Smooth muscle cell of the brain vasculature (primary cell): ENCODE measurements around the gene GLG1.
"Not testable (repeated sequence)": the region's sequence is repeated elsewhere in the genome, so short reads cannot be mapped to it uniquely, and the experiment has no call there.

Source experiments
- DNase-seq: peaks from one replicate; pipeline ENCODE4 v3.0.0-alpha.2; 2012; ENCODE audit warnings: low read depth, low spot score

The GLG1 gene

GRCh38 chr16:74537746-74538145 is 69.2 kb downstream of the GLG1 start:
- not testable (repeated sequence) for DNase-seq

- DNase-seq: not testable (repeated sequence)
Observed at GRCh38 chr16:74534650-74535049, 72.3 kb downstream of the GLG1 start.

DNA sequence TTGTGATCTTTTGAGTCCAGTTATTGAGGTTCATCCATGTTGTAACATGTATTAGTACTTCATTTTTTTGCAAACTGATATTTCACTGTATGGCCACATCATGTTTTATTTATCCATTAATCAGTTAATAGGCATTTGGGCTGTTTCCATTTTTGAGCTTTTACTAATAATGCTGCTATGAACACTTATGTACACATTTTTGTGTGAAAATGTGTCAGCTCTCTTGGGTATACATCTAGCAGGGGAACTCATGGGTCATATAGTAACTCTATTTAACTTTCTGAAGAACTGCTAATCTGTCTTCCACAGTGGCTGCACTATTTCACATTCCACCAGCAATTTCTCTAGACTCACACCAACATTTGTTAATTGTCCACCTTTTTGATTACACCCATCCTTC is 82.0 kb downstream of the GLG1 start:
- DNase-seq: no peak

DNA sequence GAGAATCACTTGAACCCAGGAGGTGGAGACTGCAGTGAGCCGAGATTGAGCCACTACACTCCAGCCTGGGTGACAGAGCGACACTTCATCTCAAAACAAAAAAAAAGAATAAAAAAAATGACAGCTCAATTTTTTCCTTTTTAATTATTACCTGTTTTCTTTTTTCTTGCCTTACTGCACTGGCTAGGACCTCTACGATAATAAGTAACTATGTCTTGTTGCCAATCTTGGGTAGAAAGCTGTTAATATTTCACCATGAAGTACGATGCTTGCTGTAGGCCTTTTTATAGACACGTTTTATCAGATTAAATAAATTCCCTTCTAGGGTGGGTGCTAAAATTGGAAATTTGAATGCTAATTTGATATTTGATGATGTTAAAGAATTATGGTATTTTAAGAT is 82.8 kb downstream of the GLG1 start:
- no peak for DNase-seq

DNA sequence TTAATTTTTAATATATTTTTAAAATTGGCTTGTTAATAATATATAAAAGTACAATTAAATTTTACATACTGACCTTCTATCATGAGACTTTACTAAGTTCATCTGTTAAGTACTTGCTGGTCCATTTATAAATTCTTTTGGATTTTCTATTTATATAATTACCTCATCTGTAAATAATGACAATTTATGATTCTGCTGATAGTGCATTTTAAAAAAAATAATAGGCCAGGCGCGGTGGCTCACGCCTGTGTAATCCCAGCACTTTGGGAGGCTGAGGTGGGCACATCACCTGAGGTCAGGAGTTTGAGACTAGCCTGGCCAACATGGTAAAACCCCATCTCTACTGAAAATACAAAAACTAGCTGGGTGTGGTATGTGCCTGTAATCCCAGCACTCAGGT is 83.2 kb downstream of the GLG1 start:
- DNase-seq: not testable (repeated sequence)

GRCh38 chr16:74522160-74522559 is 84.8 kb downstream of the GLG1 start:
- DNase-seq: no peak

DNA sequence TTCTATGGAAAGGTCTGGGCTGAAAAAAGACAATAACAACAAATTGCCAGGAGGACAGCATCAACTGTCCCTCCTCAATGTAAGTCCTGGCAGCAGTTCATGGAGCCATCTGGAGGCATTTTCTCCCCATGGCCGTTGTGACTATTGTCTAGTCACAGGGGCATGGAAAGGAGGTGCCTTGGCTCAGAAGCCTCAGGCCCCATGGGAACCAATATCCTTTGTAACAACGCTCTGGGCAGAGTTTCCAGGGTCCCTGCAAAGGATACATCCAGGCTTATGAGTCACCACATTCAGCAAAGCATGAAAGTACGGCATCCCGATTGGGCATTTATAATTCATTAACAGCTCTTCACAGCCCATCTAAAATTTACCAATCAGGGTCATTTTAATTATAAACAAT is 85.2 kb downstream of the GLG1 start:
- DNase-seq: no peak

DNA sequence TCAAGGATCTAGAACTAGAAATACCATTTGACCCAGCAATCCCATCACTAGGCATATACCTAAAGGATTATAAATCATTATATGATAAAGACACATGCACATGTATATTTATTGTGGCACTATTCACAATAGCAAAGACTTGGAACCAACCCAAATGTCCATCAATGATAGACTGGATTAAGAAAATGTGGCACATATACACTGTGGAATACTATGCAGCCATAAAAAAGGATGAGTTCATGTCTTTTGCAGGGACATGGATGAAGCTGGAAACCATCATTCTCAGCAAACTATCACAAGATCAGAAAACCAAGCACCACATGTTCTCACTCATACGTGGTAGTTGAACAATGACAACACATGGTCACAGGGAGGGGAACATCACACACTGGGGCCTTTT is 88.0 kb downstream of the GLG1 start:
- not testable (repeated sequence) for DNase-seq

- no peak for DNase-seq
Observed at GRCh38 chr16:74511961-74512360, 95.0 kb downstream of the GLG1 start.

GRCh38 chr16:74505011-74505410 is 101.9 kb downstream of the GLG1 start:
- no peak for DNase-seq

DNA sequence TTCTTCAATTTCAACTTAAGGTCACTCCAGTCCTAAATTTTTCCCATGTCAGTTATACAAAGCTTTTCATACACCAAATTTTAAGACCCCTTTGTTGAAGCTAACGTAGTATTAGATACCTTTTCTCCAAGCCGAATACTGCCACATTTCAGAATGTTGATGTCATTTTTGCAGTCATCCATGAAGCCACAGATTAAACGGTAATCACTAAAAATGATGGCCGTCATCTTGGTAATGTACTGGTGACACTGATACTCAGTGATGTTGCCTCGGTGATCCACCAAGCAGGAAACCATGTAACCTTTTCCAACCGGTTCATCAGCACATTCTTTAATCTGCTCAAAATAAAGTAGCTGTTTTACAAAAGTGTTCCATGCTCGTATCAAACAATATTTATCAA is 103.5 kb downstream of the GLG1 start:
- DNase-seq: no peak

- no peak for DNase-seq
Observed at GRCh38 chr16:74501484-74502478, 105.1 kb downstream of the GLG1 start.

DNA sequence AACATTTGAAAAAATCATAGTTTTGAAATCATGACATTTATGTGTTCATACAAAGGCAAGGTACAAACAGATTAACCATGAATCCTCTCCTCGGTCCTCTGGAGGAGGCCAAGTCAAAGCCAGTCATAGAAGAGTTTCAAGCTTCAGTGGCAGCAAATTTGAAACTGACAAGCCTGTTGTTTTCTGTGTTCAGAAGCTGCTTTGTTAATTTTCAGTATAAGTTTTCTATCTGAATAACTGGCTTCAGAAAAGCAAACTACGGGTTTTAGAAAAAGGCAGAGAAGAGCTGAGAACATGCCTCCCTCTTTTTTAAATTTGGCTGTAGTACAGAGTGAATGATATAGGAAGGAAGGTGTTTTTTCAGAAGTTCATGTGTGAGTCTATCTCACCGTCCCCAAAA is 106.0 kb downstream of the GLG1 start:
- no peak for DNase-seq

- DNase-seq: no peak
Observed at GRCh38 chr16:74499114-74499513, 107.8 kb downstream of the GLG1 start.

DNA sequence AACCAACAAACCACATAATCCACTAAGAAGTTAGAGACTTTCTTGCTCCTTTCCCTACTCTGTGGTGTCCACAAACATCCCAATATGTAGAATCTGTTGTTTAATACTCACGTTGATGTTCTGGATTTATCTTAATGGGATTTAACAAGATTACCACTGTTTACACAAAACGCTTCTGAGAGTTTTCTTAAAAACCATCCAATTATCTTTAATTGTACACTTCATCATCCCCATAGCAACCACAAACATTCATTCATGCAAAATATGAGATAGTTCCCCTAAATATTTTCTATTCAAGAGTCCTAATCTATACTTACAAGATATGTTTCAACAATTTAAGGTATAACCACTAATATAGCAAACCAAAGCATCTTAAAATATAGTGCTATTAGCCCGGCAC is 109.2 kb downstream of the GLG1 start:
- no peak for DNase-seq

DNA sequence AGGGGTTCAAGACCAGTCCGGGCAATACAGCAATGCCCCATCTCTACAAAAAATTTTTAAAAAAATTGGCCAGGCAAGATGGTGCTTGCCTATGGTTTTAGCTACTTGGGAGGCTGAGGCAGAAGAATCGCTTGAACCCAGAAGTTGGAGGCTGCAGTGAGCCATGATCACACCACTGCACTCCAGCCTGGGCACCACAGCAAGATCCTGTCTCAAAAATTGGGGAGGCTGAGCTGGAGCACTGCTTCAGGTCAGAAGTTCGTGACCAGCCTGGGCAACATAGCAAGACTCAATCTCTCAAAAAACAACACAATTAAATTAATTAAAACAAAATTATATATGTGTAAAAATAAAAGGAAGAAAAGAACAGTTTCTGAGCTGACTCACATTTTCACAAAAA is 110.9 kb downstream of the GLG1 start:
- DNase-seq: no peak

GRCh38 chr16:74492976-74493375 is 113.9 kb downstream of the GLG1 start:
- no peak for DNase-seq

DNA sequence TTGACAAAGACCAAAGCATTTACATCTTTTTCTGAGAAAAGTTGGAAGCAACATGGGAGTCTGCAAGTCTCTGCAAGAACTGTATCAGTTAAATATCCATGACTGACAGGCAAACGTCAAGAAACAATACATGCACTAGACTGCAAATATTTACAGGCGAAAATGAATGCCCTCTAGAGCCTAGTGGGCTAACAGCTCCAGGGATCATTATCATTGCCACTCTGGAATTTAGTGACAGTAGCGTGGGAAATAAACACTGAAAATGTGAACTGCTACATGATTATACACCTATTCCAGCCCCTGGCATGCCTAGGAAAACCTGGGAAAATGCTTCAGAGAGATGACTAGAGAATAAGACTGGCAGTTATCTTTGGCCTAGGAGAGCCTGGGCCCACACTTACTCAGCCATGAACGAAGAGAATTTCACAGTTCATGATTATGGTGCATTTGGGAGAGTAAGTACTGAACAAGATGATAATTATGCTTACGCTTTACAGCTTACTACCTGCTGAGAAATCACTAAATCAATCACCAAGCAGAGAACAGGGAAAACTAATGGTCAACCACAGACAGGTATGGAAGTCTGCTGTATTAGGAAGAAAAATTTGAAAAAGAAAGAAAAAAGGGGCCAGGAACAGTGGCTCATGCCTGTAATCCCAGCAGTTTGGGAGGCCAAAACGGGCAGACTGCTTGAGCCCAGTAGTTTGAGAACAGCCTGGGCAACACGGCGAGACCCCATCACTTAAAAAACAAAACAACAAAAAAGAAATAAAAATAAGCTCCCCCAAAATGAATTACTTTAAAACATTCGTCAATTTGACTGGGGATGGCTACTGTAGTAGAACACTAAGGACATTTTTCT is 119.0 kb downstream of the GLG1 start:
- no peak for DNase-seq

DNA sequence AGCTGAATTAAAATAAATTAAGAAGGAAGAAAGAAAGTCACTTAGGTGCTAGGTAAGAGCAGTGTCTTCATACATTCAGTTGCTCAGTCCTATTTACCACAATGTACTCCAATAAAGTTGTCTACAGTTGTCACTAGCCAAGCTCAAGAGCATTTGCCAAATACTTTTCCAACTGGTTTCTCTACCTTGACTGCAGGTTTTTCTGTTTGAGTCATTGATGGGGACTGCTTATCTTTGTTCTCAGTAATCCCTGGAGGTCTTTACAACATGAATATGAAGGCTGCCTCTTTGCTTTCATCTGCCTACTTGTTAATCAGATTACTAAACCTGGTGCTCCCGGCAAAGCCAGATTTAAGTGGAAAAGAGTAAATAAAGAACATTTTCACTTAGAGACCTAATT is 121.0 kb downstream of the GLG1 start:
- DNase-seq: no peak

- DNase-seq: no peak
Observed at GRCh38 chr16:74480150-74481029, 126.5 kb downstream of the GLG1 start.

GRCh38 chr16:74477226-74477625 is 129.7 kb downstream of the GLG1 start:
- DNase-seq: no peak

GRCh38 chr16:74474416-74474815 is 132.5 kb downstream of the GLG1 start:
- DNase-seq: no peak
